NCI-H2029 treated with DMSO at 0.1 percent for 48 hours (cell line): ENCODE results near the gene MYH14.

ENCODE experiments used
- DNase-seq: peaks from one replicate; lab custom pipeline; 2025; lab: John Stamatoyannopoulos, UW

The MYH14 gene

GRCh38 chr19:50292216-50292827 lies 88.9 kb downstream of the MYH14 start:
- DNase-seq = no peak

DNA sequence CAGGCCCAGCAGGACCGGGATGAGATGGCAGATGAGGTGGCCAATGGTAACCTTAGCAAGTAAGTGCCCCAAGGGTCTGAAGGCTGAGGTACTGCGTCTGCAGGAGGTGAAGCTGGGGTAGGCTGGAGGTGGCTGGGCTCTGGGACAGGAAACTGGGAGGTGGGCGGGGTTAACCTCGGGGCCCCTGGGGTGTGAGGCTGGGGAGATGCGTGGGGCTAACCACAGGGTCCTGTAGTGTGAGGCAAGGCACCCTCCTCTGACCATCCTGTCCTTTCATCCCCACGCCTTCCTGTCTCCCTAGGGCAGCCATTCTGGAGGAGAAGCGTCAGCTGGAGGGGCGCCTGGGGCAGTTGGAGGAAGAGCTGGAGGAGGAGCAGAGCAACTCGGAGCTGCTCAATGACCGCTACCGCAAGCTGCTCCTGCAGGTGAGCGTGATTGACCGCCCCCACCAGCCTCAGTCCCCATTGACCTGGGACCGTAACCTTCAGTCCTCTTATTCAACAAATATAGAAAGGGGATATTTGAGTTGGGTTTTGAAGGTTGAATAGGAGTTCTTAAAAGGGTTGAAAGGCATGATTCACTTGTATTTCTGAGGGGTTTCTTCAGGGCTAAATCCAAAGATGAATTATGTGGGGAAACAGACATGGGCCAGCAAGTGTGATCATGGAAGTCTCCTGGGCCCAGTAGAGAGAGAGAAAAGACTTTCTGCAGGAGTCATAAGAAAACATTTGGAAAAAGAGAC lies 90.0 kb downstream of the MYH14 start:
- DNase-seq = no peak

- no peak for DNase-seq
Measured at GRCh38 chr19:50300051-50300450, 96.6 kb downstream of the MYH14 start.

DNA sequence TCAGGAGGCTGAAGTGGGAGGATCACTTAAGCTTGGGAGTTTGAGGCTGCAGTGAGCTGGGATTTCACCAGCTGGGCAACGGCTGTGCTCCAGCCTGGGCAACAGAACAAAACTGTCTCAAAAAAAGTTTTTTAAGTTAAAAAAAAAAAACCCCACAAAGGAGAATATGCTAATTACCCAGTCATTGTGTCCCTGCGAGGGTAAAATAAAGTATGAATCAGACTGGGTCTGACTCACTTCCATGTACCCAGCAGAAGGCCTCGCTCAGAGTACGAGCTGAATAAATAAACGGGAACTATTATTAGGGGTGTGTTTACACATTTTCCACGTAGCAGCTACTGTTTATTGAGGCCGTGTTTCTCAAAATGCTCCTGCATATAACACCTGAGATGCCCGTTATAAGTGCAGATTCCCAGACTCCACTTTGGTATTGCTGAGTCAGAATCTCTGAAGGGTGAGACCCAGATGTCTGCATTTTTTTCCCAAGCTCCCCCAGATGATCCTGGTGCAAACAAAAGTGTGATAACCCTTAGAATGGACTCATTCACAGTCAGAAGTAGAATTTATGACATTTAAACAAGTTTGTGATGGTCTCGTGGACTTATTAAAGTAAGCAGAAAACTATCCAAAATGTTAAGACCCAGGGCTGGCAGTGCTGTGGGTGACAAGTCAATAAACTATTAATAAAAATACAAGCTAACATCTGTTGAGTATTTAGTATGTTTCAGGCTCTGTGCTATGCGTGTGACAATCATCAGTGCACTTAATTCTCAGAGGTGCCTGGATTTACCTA lies 97.6 kb downstream of the MYH14 start:
- no peak for DNase-seq

- no peak for DNase-seq
Measured at GRCh38 chr19:50301607-50301971, 98.2 kb downstream of the MYH14 start.

GRCh38 chr19:50303558-50303957 lies 100.1 kb downstream of the MYH14 start:
- DNase-seq = no peak

DNA sequence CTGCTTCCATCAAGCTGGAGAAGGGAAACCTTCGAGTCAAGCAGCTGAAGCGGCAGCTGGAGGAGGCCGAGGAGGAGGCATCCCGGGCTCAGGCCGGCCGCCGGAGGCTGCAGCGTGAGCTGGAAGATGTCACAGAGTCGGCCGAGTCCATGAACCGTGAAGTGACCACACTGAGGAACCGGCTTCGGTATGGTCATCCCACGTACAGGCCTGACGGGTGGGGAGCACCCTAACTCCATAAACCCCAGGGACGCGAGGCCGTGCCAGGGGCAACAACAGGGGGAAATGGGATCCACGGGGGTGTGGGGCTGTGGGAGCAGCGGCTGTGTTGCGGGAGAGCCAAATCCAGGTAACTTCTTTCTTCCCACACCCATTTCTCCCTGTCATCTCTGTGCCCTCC lies 105.6 kb downstream of the MYH14 start:
- no peak for DNase-seq

- DNase-seq = no peak
Measured at GRCh38 chr19:50309396-50310125, 106.1 kb downstream of the MYH14 start.

DNA sequence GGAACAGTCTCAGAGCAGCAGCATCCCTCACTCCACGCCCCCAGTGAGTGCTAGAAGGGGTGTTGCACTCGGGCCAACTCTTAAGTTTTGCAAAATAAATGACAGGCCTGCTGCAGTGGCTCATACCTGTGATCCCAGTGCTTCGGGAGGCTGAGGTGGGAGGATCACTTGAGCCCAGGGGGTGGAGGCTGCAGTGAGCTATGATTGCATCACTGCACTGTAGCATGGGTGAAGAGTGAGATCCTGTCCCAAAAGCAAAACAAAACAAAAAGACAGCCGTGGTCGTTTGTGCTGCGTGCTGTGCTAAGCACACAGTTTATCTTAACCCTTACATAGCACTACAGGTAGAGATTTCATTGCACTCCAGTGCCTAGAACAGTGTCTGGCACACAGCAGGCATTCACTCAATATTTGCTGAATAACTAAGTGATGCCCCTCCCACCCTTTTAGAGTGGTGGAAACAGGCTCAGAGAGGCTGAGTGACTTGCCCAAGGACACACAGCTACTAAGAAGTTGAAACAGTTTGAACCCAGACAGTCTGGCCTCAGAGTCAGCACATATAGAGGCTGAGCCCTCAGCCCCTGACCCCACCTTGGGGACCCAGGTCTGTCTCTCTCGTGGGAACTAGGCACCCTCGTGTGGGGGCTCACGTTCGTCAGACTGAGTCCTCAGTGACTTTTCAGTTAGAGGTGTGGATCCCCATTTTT lies 107.5 kb downstream of the MYH14 start:
- DNase-seq = no peak

DNA sequence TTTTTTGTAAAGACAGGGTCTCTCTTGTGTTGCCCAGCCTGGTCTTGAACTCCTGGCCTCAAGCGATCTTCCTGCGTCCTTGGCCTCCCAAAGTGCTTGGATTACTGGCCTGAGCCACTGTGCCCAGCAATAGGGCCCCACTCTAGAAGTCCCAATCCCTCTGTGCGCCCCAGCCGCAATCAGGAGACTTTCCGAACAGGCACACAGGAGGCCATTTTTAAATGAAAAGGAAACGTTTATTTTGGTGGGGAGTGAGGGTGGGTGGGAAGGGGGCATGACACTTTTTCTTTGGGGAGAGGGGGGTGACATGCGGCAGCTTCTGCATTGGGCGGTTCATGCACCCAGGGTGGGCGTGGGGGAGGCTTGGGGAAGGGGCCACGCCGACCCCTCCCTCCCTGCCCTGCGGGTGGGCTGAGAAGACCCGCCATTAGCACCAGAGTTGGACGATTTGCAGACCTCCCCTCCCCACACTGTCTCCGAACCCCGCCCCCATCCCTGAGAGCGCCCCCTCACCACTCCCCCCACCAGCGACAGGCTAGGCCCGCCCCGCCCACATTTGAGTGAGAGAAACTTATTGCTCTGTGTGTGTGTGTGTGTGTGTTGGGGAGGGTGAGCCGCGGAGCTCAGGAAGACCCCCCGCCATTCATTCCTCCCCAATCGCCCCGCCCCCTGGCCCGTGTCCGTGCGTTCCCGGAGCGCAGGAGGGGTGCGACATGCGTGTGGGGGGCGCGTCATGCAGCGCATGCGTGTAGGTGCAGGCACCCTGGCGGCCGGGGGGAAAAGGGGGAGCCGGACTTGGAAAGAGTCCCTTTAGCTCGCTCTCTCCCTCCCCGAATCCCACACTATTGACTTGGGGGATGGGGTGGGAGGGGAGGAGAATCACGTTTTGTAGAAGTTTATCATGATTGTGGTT lies 108.6 kb downstream of the MYH14 start:
- no peak for DNase-seq

- DNase-seq = no peak
Measured at GRCh38 chr19:50312967-50313811, 109.8 kb downstream of the MYH14 start.

GRCh38 chr19:50313812-50314536 lies 110.6 kb downstream of the MYH14 start:
- DNase-seq = no peak

- no peak for DNase-seq
Measured at GRCh38 chr19:50314724-50315708, 111.6 kb downstream of the MYH14 start.

GRCh38 chr19:50315773-50316448 lies 112.5 kb downstream of the MYH14 start:
- no peak for DNase-seq

DNA sequence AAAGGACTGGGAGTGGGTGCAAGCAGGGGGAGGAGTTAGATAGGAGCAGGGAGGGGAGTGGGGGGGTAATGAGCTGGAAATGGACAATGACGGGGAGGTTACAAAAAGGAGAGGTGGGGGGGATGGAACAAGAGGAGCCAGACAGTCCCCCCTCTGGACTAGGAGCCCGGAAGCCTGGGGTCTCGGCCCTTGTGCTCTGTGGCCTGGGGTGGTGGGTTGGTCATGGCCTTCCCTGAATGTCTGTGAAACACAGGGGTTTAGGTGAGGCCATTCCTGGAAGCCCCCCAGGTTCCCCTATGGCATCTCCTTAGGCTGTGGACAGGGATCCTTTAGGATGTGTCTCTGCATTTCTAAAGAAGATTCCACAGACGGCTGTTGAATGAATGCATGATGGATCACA lies 113.7 kb downstream of the MYH14 start:
- DNase-seq = no peak

- no peak for DNase-seq
Measured at GRCh38 chr19:50318438-50318837, 115.0 kb downstream of the MYH14 start.

- DNase-seq = no peak
Measured at GRCh38 chr19:50319156-50319555, 115.7 kb downstream of the MYH14 start.
